ENCODE data around the gene ZNF185.

Gene ZNF185

GRCh38 chrX:152897222-152898131 is at the start of gene ZNF185:
Gene ZNF185, plus strand, starts transcription at chrX:152898067. Its CDS starts 16,423 bp downstream, at chrX:152914490.
- Histone ChIP-seq H3K4me3 (ENCODE audit: low read depth in 1 of 5, low read length in 5 of 5) (peak within 1 kb of the TSS in 2 of 5 donors; percentile 15 to 25), H3K9ac (ENCODE audit: low read length in 5 of 5) (no peak within 1 kb of the TSS)

GRCh38 chrX:152850465-152850864 is 47.4 kb upstream of the ZNF185 start:
- peaks cover 0 to 7% (median 2%) of the 10 kb centered on the region in 5 donors for H3K9me3 ChIP-seq (ENCODE audit: control insufficient read depth in 5 of 5, low read length in 5 of 5)
- no peak overlapping the region for H3K9ac ChIP-seq (ENCODE audit: low read length in 5 of 5)
- H3K27me3 ChIP-seq (ENCODE audit: control insufficient read depth in 5 of 5, insufficient read depth in 4 of 5, low read length in 5 of 5) = peaks cover 0 to 4% (median 2%) of the 10 kb centered on the region in 5 donors
- no peaks in the 10 kb centered on the region for H3K4me1 ChIP-seq (ENCODE audit: control insufficient read depth in 5 of 5, insufficient read depth in 5 of 5, low read length in 5 of 5)
- no peak overlapping the region for H3K27ac ChIP-seq (ENCODE audit: low read depth, low read length)
- H3K4me3 ChIP-seq (ENCODE audit: low read depth in 1 of 5, low read length in 5 of 5) = no peak overlapping the region
- H3K36me3 ChIP-seq (ENCODE audit: control insufficient read depth in 5 of 5, insufficient read depth in 5 of 5, low read length in 5 of 5) = peaks cover 0 to 42% (median 34%) of the 10 kb centered on the region in 5 donors

More at GRCh38 chrX:152897222-152898131, at the start of gene ZNF185:
- Histone ChIP-seq H3K9me3 (ENCODE audit: control insufficient read depth in 5 of 5, low read length in 5 of 5) (no peaks in the 10 kb centered on the region), H3K27me3 (ENCODE audit: control insufficient read depth in 5 of 5, insufficient read depth in 4 of 5, low read length in 5 of 5) (peaks cover 43 to 68% (median 47%) of the 10 kb centered on the region in 5 donors), H3K27ac (ENCODE audit: low read depth, low read length) (no peak within 1 kb of the TSS), H3K36me3 (ENCODE audit: control insufficient read depth in 5 of 5, insufficient read depth in 5 of 5, low read length in 5 of 5) (no peaks in the 10 kb centered on the region), H3K4me1 (ENCODE audit: control insufficient read depth in 5 of 5, insufficient read depth in 5 of 5, low read length in 5 of 5) (peaks cover 0 to 4% (median 3%) of the 10 kb centered on the region in 5 donors)

- H3K27me3 ChIP-seq (ENCODE audit: control insufficient read depth in 5 of 5, insufficient read depth in 4 of 5, low read length in 5 of 5) = peaks cover 0 to 4% (median 0%) of the 10 kb centered on the region in 5 donors
- peaks cover 0 to 7% (median 0%) of the 10 kb centered on the region in 5 donors for H3K9me3 ChIP-seq (ENCODE audit: control insufficient read depth in 5 of 5, low read length in 5 of 5)
- H3K36me3 ChIP-seq (ENCODE audit: control insufficient read depth in 5 of 5, insufficient read depth in 5 of 5, low read length in 5 of 5) = peaks cover 0 to 37% (median 29%) of the 10 kb centered on the region in 5 donors
- H3K9ac ChIP-seq (ENCODE audit: low read length in 5 of 5) = no peak overlapping the region
- no peak overlapping the region for H3K27ac ChIP-seq (ENCODE audit: low read depth, low read length)
- no peaks in the 10 kb centered on the region for H3K4me1 ChIP-seq (ENCODE audit: control insufficient read depth in 5 of 5, insufficient read depth in 5 of 5, low read length in 5 of 5)
- no peak overlapping the region for H3K4me3 ChIP-seq (ENCODE audit: low read depth in 1 of 5, low read length in 5 of 5)
Measured at GRCh38 chrX:152853986-152854385, 43.9 kb upstream of the ZNF185 start.

- Histone ChIP-seq H3K27me3 (ENCODE audit: control insufficient read depth in 5 of 5, insufficient read depth in 4 of 5, low read length in 5 of 5) (no peaks in the 10 kb centered on the region), H3K36me3 (ENCODE audit: control insufficient read depth in 5 of 5, insufficient read depth in 5 of 5, low read length in 5 of 5) (peaks cover 0 to 46% (median 23%) of the 10 kb centered on the region in 5 donors), H3K27ac (ENCODE audit: low read depth, low read length) (no peak overlapping the region)
Measured at GRCh38 chrX:152861116-152861515, 36.8 kb upstream of the ZNF185 start.

GRCh38 chrX:152861826-152862225 is 36.0 kb upstream of the ZNF185 start:
- Histone ChIP-seq H3K4me1 (ENCODE audit: control insufficient read depth in 5 of 5, insufficient read depth in 5 of 5, low read length in 5 of 5) (peaks cover 0 to 10% (median 3%) of the 10 kb centered on the region in 5 donors), H3K9me3 (ENCODE audit: control insufficient read depth in 5 of 5, low read length in 5 of 5) (peaks cover 0 to 6% (median 0%) of the 10 kb centered on the region in 5 donors), H3K27ac (ENCODE audit: low read depth, low read length) (no peak overlapping the region), H3K4me3 (ENCODE audit: low read depth in 1 of 5, low read length in 5 of 5) (no peak overlapping the region), H3K36me3 (ENCODE audit: control insufficient read depth in 5 of 5, insufficient read depth in 5 of 5, low read length in 5 of 5) (peaks cover 0 to 52% (median 28%) of the 10 kb centered on the region in 5 donors), H3K9ac (ENCODE audit: low read length in 5 of 5) (no peak overlapping the region), H3K27me3 (ENCODE audit: control insufficient read depth in 5 of 5, insufficient read depth in 4 of 5, low read length in 5 of 5) (no peaks in the 10 kb centered on the region)

More at GRCh38 chrX:152861116-152861515, 36.8 kb upstream of the ZNF185 start:
- Histone ChIP-seq H3K4me1 (ENCODE audit: control insufficient read depth in 5 of 5, insufficient read depth in 5 of 5, low read length in 5 of 5) (peaks cover 0 to 10% (median 0%) of the 10 kb centered on the region in 5 donors), H3K9me3 (ENCODE audit: control insufficient read depth in 5 of 5, low read length in 5 of 5) (peaks cover 0 to 3% (median 0%) of the 10 kb centered on the region in 5 donors), H3K4me3 (ENCODE audit: low read depth in 1 of 5, low read length in 5 of 5) (no peak overlapping the region), H3K9ac (ENCODE audit: low read length in 5 of 5) (no peak overlapping the region)

GRCh38 chrX:152865232-152865920 is 32.5 kb upstream of the ZNF185 start:
- Histone ChIP-seq H3K36me3 (ENCODE audit: control insufficient read depth in 5 of 5, insufficient read depth in 5 of 5, low read length in 5 of 5) (peaks cover 0 to 66% (median 41%) of the 10 kb centered on the region in 5 donors), H3K27me3 (ENCODE audit: control insufficient read depth in 5 of 5, insufficient read depth in 4 of 5, low read length in 5 of 5) (no peaks in the 10 kb centered on the region), H3K4me1 (ENCODE audit: control insufficient read depth in 5 of 5, insufficient read depth in 5 of 5, low read length in 5 of 5) (peaks cover 0 to 10% (median 3%) of the 10 kb centered on the region in 5 donors), H3K9me3 (ENCODE audit: control insufficient read depth in 5 of 5, low read length in 5 of 5) (peaks cover 0 to 6% (median 0%) of the 10 kb centered on the region in 5 donors), H3K9ac (ENCODE audit: low read length in 5 of 5) (no peak overlapping the region), H3K27ac (ENCODE audit: low read depth, low read length) (no peak overlapping the region), H3K4me3 (ENCODE audit: low read depth in 1 of 5, low read length in 5 of 5) (no peak overlapping the region)

GRCh38 chrX:152866386-152866785 is 31.5 kb upstream of the ZNF185 start:
- Histone ChIP-seq H3K36me3 (ENCODE audit: control insufficient read depth in 5 of 5, insufficient read depth in 5 of 5, low read length in 5 of 5) (peaks cover 0 to 64% (median 41%) of the 10 kb centered on the region in 5 donors), H3K4me3 (ENCODE audit: low read depth in 1 of 5, low read length in 5 of 5) (no peak overlapping the region), H3K27ac (ENCODE audit: low read depth, low read length) (no peak overlapping the region), H3K27me3 (ENCODE audit: control insufficient read depth in 5 of 5, insufficient read depth in 4 of 5, low read length in 5 of 5) (peaks cover 0 to 2% (median 0%) of the 10 kb centered on the region in 5 donors), H3K9me3 (ENCODE audit: control insufficient read depth in 5 of 5, low read length in 5 of 5) (peaks cover 0 to 6% (median 0%) of the 10 kb centered on the region in 5 donors), H3K9ac (ENCODE audit: low read length in 5 of 5) (no peak overlapping the region), H3K4me1 (ENCODE audit: control insufficient read depth in 5 of 5, insufficient read depth in 5 of 5, low read length in 5 of 5) (peaks cover 0 to 10% (median 3%) of the 10 kb centered on the region in 5 donors)

- Histone ChIP-seq H3K27ac (ENCODE audit: low read depth, low read length) (no peak overlapping the region), H3K36me3 (ENCODE audit: control insufficient read depth in 5 of 5, insufficient read depth in 5 of 5, low read length in 5 of 5) (peaks cover 0 to 44% (median 37%) of the 10 kb centered on the region in 5 donors)
Measured at GRCh38 chrX:152869972-152870371, 27.9 kb upstream of the ZNF185 start.

GRCh38 chrX:152871260-152871659 is 26.6 kb upstream of the ZNF185 start:
- Histone ChIP-seq H3K4me3 (ENCODE audit: low read depth in 1 of 5, low read length in 5 of 5) (no peak overlapping the region), H3K27ac (ENCODE audit: low read depth, low read length) (no peak overlapping the region), H3K9me3 (ENCODE audit: control insufficient read depth in 5 of 5, low read length in 5 of 5) (peaks cover 0 to 5% (median 0%) of the 10 kb centered on the region in 5 donors), H3K36me3 (ENCODE audit: control insufficient read depth in 5 of 5, insufficient read depth in 5 of 5, low read length in 5 of 5) (peaks cover 0 to 36% (median 27%) of the 10 kb centered on the region in 5 donors), H3K27me3 (ENCODE audit: control insufficient read depth in 5 of 5, insufficient read depth in 4 of 5, low read length in 5 of 5) (peaks cover 0 to 10% (median 4%) of the 10 kb centered on the region in 5 donors), H3K9ac (ENCODE audit: low read length in 5 of 5) (no peak overlapping the region), H3K4me1 (ENCODE audit: control insufficient read depth in 5 of 5, insufficient read depth in 5 of 5, low read length in 5 of 5) (peaks cover 0 to 3% (median 0%) of the 10 kb centered on the region in 5 donors)

More at GRCh38 chrX:152869972-152870371, 27.9 kb upstream of the ZNF185 start:
- H3K4me1 ChIP-seq (ENCODE audit: control insufficient read depth in 5 of 5, insufficient read depth in 5 of 5, low read length in 5 of 5) = peaks cover 0 to 9% (median 3%) of the 10 kb centered on the region in 5 donors
- peaks cover 0 to 10% (median 2%) of the 10 kb centered on the region in 5 donors for H3K27me3 ChIP-seq (ENCODE audit: control insufficient read depth in 5 of 5, insufficient read depth in 4 of 5, low read length in 5 of 5)
- H3K9me3 ChIP-seq (ENCODE audit: control insufficient read depth in 5 of 5, low read length in 5 of 5) = peaks cover 0 to 6% (median 0%) of the 10 kb centered on the region in 5 donors
- H3K9ac ChIP-seq (ENCODE audit: low read length in 5 of 5) = no peak overlapping the region
- no peak overlapping the region for H3K4me3 ChIP-seq (ENCODE audit: low read depth in 1 of 5, low read length in 5 of 5)

Measured in subcutaneous abdominal adipose tissue (tissue), 5 donors.